HCT116 (cell line): Measurements from ENCODE around the gene MAPRE2. TPM values are rescaled to one million over a fixed set of nuclear protein-coding genes. Genes with fewer than 3 reads are reported as not detected.
A peak's percentile ranks its signal among the peaks of the same experiment; 100 is the strongest.

ENCODE experiments used
- ATAC-seq: fragments of 200-7000 bp; cut with Tn5 transposase; 2 replicates; pipeline ENCODE4 v1.9.1; 2020; ENCODE audit warnings: mild to moderate bottlenecking, moderate library complexity
- BruUV-seq: library from RNA; stranded (reverse); fragments of 400-500 nt; replicated peaks from 2 replicates; lab custom pipeline; 2021; lab: Mats Ljungman, UMichigan
- CTCF ChIA-PET: fragments of 300-600 bp; sonication (Branson Sonifier 250); formaldehyde crosslinking; loops from one replicate; lab custom pipeline; 2021; ENCODE audit warnings: antibody characterized with exemption; lab: Charles Lee
- POLR2A ChIA-PET: fragments of 300-600, 350-600 bp; sonication (Branson Sonifier 250); formaldehyde crosslinking; loops from one replicate; lab custom pipeline; 2021; ENCODE audit warnings: antibody characterized with exemption; lab: Charles Lee
- RAD21 ChIA-PET, 2 experiments: fragments of 300-600 bp; sonication (Branson Sonifier 250); formaldehyde crosslinking; loops; one replicate each; lab custom pipeline; 2023; ENCODE audit warnings: low total read pairs in 2 of 2; ENCODE audit not compliant: uncharacterized antibody in 2 of 2, unreplicated experiment in 2 of 2, low non-redundant PET in 1 of 2; lab: Charles Lee
- DNase-seq: peaks from one replicate; pipeline ENCODE4 v3.0.0-alpha.2; 2010; ENCODE audit warnings: low read depth, low spot score
- H2AFZ ChIP-seq: fragments of 200-600 bp; shearing (Covaris generic), sonication (generic); 2 replicates; pipeline ENCODE4 v1.6.1; 2017; ENCODE audit warnings: low read depth, mixed run types, mixed read lengths, antibody characterized with exemption, low read length; ENCODE audit not compliant: poor library complexity, severe bottlenecking
- H3K27ac ChIP-seq: 2 replicates; pipeline ENCODE4 v1.5.1; 2012; ENCODE audit warnings: low read depth, low read length
- H3K27me3 ChIP-seq: fragments of 200-600 bp; sonication (generic); 2 replicates; pipeline ENCODE4 v1.6.1; 2016; ENCODE audit warnings: mixed run types, low read length, mixed read lengths; ENCODE audit not compliant: insufficient read depth
- H3K36me3 ChIP-seq, 2 experiments: fragments of 200-500 bp in 1 of 2; fragments of 200-600 bp in 1 of 2; sonication (Bioruptor generic) in 1 of 2; sonication (generic) in 1 of 2; 2 replicates each; pipeline versions ENCODE4 v1.5.1 to v1.6.1; 2014 to 2016; ENCODE audit warnings: low read length in 2 of 2, inconsistent platforms in 1 of 2, mixed read lengths in 1 of 2, mixed run types in 1 of 2; ENCODE audit not compliant: insufficient read depth in 2 of 2, control insufficient read depth in 1 of 2
- H3K4me1 ChIP-seq, 2 experiments: fragments of 200-600 bp in 1 of 2; sonication (generic) in 1 of 2; 2 replicates each; pipeline versions ENCODE4 v1.5.1 to v1.6.1; 2012 to 2017; ENCODE audit warnings: low read length in 2 of 2, inconsistent platforms in 1 of 2, mild to moderate bottlenecking in 1 of 2, mixed read lengths in 1 of 2, mixed run types in 1 of 2, moderate library complexity in 1 of 2; ENCODE audit not compliant: insufficient read depth in 2 of 2, control insufficient read depth in 1 of 2
- H3K4me2 ChIP-seq: fragments of 200-600 bp; sonication (generic); 2 replicates; pipeline ENCODE4 v1.6.1; 2017; ENCODE audit warnings: mixed run types, low read length, mixed read lengths
- H3K4me3 ChIP-seq, 2 experiments: fragments of 200-600 bp in 1 of 2; sonication (generic) in 1 of 2; replicated peaks in 1 of 2; 2 replicates each; pipeline ENCODE4 v1.5.1; 2011 to 2016; ENCODE audit warnings: low read length in 2 of 2, control low read depth in 1 of 2, low read depth in 1 of 2, mild to moderate bottlenecking in 1 of 2, mixed read lengths in 1 of 2, mixed run types in 1 of 2
- H3K79me2 ChIP-seq: fragments of 200-600 bp; sonication (generic); 2 replicates; pipeline ENCODE4 v1.6.1; 2017; ENCODE audit warnings: mild to moderate bottlenecking, mixed run types, low read length, moderate library complexity, mixed read lengths; ENCODE audit not compliant: insufficient read depth
- H3K9ac ChIP-seq: fragments of 200-600 bp; sonication (generic); 2 replicates; pipeline ENCODE4 v1.6.1; 2016; ENCODE audit warnings: low read length, mixed read lengths
- H3K9me2 ChIP-seq: fragments of 200-600 bp; sonication (generic), shearing (Covaris generic); 2 replicates; pipeline ENCODE4 v1.6.1; 2017; ENCODE audit warnings: mixed run types, mild to moderate bottlenecking, moderate library complexity; ENCODE audit not compliant: insufficient read depth
- H3K9me3 ChIP-seq, 2 experiments: fragments of 200-500 bp in 1 of 2; fragments of 200-600 bp in 1 of 2; sonication (Bioruptor generic) in 1 of 2; sonication (generic) in 1 of 2; 2 replicates each; pipeline ENCODE4 v1.6.1; 2014 to 2017; ENCODE audit warnings: low read length in 2 of 2, mixed read lengths in 2 of 2, inconsistent platforms in 1 of 2, low read depth in 1 of 2, mild to moderate bottlenecking in 1 of 2, mixed run types in 1 of 2, moderate library complexity in 1 of 2; ENCODE audit not compliant: control insufficient read depth in 1 of 2, insufficient read depth in 1 of 2
- H4K20me1 ChIP-seq: fragments of 200-600 bp; sonication (generic), shearing (Covaris generic); 2 replicates; pipeline ENCODE4 v1.6.1; 2017; ENCODE audit warnings: mixed run types, mild to moderate bottlenecking, moderate library complexity; ENCODE audit not compliant: insufficient read depth
- ELF1 ChIP-seq: IDR thresholded peaks from 2 replicates; pipeline ENCODE4 v1.6.1; 2012; ENCODE audit warnings: low read depth, borderline replicate concordance
- EZH2phosphoT487 ChIP-seq: fragments of 200-600 bp; IDR thresholded peaks from 2 replicates; pipeline ENCODE4 v1.6.1; 2018; ENCODE audit warnings: antibody characterized with exemption, borderline replicate concordance
- JUND ChIP-seq: IDR thresholded peaks from 2 replicates; pipeline ENCODE4 v1.6.1; 2012
- RAD21 ChIP-seq: IDR thresholded peaks from 2 replicates; pipeline ENCODE4 v1.6.1; 2012; ENCODE audit warnings: low read depth, mild to moderate bottlenecking
- SP1 ChIP-seq: IDR thresholded peaks from 2 replicates; pipeline ENCODE4 v1.6.1; 2012; ENCODE audit warnings: low read depth
- YY1 ChIP-seq: IDR thresholded peaks from 2 replicates; pipeline ENCODE4 v1.6.1; 2011; ENCODE audit warnings: low read length, low read depth, moderate library complexity, mild to moderate bottlenecking; ENCODE audit not compliant: insufficient replicate concordance; ENCODE audit errors: extremely low read depth
- intact Hi-C: fragments of 100-400 bp; cut with micrococcal nuclease; formaldehyde crosslinking; loops from 2 replicates; pipeline ENCODE4 v1.10.0; 2022
- total RNA-seq: library from RNA; stranded (reverse); gene quantifications from one replicate; pipeline ENCODE4 v1.2.1, GENCODE V29; 2021; ENCODE audit not compliant: unreplicated experiment
- TF ChIP-seq, protein P1 (sequence below): IDR thresholded peaks from 2 replicates; pipeline ENCODE4 v1.6.1; 2012

Gene MAPRE2
- total RNA-seq, 1 experiment from 2014 or later: 17.2 TPM

DNA sequence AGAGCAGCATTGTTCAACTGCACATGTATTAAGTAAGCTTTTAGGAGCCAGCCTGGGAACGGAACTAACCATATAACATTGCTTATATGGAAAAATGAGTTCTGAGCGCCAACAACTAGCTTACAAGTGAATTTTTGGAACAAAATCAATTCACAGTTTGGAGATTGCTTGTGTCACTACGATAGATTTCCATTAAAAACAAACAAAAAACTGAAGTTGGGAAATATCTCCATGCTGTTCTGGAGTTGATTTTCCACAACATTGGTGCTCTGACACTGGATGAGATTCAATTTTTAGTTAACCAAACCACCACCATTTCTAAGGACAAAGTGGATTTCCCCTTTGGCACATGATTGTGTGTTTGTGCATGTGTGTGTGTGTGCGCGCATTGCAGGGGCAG is 142.7 kb downstream of the MAPRE2 start:
- Histone ChIP-seq H3K27me3 (no peaks in the 10 kb centered on the region), H3K9ac (no peak overlapping the region), H4K20me1 (no peaks in the 10 kb centered on the region), H3K36me3 (no peaks in the 10 kb centered on the region), H3K9me3 (no peaks in the 10 kb centered on the region), H3K79me2 (no peaks in the 10 kb centered on the region), H2AFZ (no peak overlapping the region), H3K27ac (no peak overlapping the region), H3K4me3 (no peak overlapping the region), H3K4me2 (no peak overlapping the region), H3K4me1 (no peaks in the 10 kb centered on the region), H3K9me2 (no peaks in the 10 kb centered on the region)
- DNase-seq (no peak), ATAC-seq (no peak)
- TF ChIP-seq ELF1 (no peak), RAD21 (no peak), SP1 (no peak), YY1 (no peak), JUND (no peak)
- TF ChIP-seq, protein P1, sequence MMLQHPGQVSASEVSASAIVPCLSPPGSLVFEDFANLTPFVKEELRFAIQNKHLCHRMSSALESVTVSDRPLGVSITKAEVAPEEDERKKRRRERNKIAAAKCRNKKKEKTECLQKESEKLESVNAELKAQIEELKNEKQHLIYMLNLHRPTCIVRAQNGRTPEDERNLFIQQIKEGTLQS: no peak
- intact Hi-C loops: no loop called here
- no TSS peak for BruUV-seq
- ChIA-PET RAD21 (no interaction called here), POLR2A (no interaction called here), CTCF (no interaction called here)

- POLR2A ChIA-PET: no interaction called here
- TF ChIP-seq EZH2phosphoT487 (no peak), RAD21 (peak; percentile 23; the same call in 1 of the 2 replicates)
- H2AFZ ChIP-seq: no peak overlapping the region
- H3K4me1 ChIP-seq: no peaks in the 10 kb centered on the region
- H3K9me2 ChIP-seq: no peaks in the 10 kb centered on the region
- H3K27ac ChIP-seq: no peak overlapping the region
- H3K4me3 ChIP-seq: no peak overlapping the region
- intact Hi-C loops: no loop called here
- H3K4me2 ChIP-seq: no peak overlapping the region
- CTCF ChIA-PET: no interaction called here
- H3K9ac ChIP-seq: no peak overlapping the region
- H3K36me3 ChIP-seq: no peaks in the 10 kb centered on the region
- ATAC-seq: no peak
- H4K20me1 ChIP-seq: no peaks in the 10 kb centered on the region
- no peak for DNase-seq
- H3K27me3 ChIP-seq: no peaks in the 10 kb centered on the region
- no peaks in the 10 kb centered on the region for H3K79me2 ChIP-seq
- no peaks in the 10 kb centered on the region for H3K9me3 ChIP-seq
- RAD21 ChIA-PET: no interaction called here
- no TSS peak for BruUV-seq
Observed at GRCh38 chr18:35185771-35186170, 144.6 kb downstream of the MAPRE2 start.
